Ecto neural progenitor cell (in vitro differentiated cells): ENCODE measurements around the gene EDC3.
A peak's percentile ranks its signal among the peaks of the same experiment; 100 is the strongest.
"Not testable (repeated sequence)": the region's sequence is repeated elsewhere in the genome, so short reads cannot be mapped to it uniquely, and the experiment has no call there.

Experiments
- DNase-seq: peaks from one replicate; pipeline ENCODE4 v3.0.0-alpha.2; 2018; ENCODE audit warnings: low spot score

The EDC3 gene, protein sequence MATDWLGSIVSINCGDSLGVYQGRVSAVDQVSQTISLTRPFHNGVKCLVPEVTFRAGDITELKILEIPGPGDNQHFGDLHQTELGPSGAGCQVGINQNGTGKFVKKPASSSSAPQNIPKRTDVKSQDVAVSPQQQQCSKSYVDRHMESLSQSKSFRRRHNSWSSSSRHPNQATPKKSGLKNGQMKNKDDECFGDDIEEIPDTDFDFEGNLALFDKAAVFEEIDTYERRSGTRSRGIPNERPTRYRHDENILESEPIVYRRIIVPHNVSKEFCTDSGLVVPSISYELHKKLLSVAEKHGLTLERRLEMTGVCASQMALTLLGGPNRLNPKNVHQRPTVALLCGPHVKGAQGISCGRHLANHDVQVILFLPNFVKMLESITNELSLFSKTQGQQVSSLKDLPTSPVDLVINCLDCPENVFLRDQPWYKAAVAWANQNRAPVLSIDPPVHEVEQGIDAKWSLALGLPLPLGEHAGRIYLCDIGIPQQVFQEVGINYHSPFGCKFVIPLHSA

DNA sequence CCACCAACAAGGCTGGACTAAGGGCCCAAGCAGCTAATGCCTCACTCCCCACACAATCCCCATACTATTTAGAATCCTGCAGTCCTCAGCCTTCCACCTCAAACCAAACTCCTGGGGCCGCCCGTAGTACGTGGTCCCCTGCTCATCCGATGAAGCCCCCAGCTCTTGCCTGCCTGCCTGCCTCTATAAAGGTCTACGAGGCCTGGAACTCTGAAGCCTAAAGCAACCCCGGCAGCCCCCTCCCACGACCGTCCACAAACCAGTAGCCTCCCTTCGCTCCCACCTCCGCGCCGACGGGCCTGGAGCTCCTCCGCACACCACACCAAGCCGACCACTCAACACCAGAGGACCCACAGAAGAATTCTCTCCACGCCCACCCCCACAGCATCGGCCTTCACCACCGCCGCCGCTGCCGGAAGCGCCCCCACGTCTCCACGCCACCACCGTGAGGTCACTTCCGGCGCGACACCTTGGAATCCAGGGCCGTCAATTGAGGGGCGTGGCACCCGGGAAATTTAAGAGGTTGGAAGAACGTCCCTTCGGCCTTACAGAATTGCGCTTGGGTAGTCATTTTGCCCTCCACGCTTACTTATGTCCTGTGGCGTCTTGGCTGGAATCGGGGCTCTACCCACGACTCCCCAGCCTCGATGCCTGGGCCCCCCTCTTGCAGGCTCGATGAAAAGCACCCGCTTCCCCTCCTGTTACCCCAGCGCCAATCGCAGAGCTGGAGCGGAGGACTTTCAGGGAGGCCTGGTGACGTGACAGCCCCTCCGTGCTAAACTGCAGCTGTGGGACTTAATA is at the start of gene EDC3:
Gene EDC3, minus strand, starts transcription at position 428 of the 801 bp plus-strand sequence. CDS start 20,900 bp downstream, outside the sequence.
- peak; percentile 92 for DNase-seq

DNA sequence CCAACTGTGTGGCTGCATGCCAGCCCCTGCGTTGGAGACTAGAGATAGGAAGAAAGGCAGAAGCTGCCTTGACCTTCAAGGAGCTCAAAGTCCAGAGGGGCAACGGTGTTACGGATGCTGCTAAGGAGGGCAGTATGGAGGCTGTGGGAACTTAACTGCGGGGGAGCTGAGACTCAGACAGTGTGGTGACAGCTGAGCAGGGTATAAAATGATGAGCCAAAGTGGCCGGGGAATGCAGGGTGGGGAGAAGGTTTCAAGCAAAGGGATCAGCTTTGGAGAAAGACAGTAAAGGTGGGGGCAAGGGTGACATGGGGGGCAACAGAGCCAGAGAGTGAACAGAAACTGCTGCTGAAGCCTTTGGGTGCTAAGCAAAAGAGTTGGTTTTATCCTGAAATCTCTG is 46.6 kb upstream of the EDC3 start:
- DNase-seq, result no peak

DNA sequence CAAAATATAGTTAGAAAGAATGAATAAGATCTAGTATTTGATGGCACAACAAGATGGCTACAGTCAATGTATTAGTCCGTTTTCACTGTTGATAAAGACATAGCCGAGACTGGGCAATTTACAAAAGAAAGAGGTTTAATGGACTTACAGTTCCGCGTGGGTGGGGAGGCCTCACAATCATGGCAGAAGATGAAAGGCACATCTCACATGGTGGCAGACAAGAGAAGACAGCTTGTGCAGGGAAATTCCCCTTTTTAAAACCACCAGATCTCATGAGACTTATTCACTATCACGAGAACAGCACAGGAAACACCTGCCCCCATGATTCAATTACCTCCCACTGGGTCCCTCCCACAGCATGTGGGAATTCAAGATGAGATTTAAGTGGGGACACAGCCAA is 42.4 kb upstream of the EDC3 start:
- DNase-seq, result not testable (repeated sequence)

DNA sequence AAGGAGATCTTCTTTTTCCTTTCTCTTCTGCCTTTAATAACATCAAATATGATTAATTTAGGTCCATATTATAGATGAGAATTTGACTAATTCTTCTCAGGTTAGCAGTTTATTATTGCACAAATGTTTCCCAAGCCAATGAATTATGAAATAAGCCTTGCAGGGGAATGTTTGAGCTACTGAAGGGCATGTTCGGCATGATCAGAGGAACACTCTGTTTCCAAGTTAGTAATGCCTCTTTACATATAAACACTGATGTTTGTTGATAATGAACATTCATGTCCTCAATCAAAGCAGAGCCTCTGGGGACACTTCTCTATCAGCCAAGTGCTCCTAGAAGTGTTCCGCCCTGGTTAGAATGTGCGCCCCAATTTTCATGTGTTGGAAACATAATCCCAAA is 39.5 kb upstream of the EDC3 start:
- DNase-seq, result no peak

DNA sequence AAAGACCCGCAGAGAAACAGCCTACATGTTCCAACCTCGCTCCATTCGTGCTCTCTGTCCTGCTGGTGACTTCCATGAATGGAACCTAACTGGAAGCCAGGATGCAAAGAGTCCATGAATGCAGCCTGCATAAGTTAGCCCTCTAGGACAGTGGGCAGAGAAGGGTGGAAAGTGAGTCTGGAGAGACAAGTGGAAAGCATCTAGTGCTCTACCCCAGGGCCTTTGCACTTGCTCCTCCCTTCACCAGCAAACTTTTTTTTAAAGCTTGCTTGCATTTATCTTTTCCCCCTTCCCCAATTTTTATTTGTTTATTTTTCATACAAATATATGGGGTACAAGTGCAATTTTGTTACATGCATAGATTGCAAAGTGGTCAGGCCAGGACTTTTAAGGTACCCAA is 37.4 kb upstream of the EDC3 start:
- no peak for DNase-seq

DNA sequence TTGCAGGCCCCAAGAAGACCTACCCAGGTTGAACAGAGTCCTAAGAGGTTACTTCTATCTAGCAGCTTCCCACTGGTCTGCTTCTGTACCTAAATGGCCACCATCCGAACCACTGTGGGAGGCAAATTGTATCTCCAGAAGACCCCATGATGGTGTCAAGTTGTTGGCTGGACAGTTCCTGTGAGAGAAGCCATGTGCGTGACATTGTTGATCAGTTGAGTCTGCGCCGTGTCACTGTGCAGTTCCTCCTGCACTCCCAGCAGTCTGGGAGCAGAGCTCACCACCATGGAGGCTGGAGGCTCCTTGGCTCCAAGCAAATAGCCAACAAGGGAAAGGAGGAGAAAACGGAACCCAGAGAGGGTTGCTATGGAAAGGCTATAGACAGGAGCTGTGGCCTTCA is 37.0 kb upstream of the EDC3 start:
- no peak for DNase-seq

DNA sequence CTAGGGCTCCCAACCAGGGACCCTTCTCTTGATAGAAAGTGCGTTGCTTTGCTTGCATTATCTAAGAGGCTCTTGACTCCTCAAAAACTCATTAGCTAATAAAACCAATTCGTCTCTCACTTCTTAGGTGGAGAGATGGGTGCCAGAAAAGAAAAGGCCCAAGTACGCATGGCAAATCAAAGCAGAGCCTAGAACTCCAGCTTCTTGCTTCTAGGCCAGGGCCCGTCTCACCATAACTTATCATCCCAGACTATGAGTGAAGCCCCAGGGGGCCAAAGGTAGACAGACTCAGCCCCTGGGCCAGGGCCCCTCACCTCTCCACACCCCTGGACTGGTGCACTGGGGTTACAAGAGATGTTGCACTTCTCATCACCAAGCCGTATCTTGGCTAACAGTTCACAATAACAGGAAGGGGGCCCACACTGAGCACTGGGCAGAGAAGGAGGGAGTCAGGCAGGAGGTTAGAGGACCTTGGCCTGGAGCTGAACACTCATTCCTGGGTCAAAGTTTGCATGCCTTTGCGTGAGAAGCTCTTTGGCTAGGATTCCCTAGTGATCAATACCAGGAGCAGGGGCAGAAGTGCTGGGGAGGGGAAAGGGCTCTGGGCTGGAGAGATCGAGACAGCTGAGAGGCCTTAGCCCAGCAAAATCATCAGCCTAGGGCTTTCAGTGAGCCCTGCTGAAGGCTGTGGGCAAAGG is 34.9 kb upstream of the EDC3 start:
- no peak for DNase-seq

DNA sequence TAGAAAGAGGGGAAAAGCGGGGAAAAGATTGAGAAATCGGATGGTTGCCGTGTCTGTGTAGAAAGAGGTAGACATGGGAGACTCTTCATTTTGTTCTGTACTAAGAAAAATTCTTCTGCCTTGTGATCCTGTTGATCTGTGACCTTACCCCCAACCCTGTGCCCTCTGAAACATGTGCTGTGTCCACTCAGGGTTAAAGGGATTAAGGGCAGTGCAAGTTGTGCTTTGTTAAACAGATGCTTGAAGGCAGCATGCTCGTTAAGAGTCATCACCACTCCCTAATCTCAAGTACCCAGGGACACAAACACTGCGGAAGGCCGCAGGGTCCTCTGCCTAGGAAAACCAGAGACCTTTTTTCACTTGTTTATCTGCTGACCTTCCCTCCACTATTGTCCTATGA is 33.5 kb upstream of the EDC3 start:
- not testable (repeated sequence) for DNase-seq

DNA sequence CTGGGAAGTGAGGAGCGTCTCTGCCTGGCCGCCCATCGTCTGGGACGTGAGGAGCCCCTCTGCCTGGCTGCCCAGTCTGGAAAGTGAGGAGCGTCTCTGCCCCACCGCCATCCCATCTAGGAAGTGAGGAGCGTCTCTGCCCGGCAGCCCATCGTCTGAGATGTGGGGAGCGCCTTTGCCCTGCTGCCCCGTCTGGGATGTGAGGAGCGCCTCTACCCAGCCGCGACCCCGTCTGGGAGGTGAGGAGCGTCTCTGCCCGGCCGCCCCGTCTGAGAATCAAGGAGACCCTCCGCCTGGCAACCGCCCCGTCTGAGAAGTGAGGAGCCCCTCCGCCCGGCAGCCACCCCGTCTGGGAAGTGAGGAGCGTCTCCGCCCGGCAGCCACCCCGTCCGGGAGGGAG is 32.9 kb upstream of the EDC3 start:
- DNase-seq, result not testable (repeated sequence)

DNA sequence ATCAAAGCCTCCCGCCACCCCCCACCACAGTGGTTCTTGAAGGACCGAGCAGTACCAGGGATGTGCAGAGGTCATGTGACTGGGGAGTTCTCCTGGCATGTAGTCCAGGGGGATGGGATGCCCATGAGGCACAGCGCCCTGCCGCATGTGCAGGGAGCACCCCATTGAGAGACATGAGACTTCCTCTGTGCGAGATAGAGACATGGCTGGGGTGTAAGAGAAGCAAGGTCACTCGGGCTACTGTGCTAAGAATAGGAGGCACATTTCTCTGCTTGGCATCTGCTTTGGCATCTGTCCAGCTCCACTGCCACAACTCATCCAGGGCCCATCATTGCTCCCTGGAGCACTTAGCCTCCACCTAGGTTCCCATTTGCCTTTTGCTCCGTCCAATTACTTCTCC is 31.9 kb upstream of the EDC3 start:
- DNase-seq, result no peak

DNA sequence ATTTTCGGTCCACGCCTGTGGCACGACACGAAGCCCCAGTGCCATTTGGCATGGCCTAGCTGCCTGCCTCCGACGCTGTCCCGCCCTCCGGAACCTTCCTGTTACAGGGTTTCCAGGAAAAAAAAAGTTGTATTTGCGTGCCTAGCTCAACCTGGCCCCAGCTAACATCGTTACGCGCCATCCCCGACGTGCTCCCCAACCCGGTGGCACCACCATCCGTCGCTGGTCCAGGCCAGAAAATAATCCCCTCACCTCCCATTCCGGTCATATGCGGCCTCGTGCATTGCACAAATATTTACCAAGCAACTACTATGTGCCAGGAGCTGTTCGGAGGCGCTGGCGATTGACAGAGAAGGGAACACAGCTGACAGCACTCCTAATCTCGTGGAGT is 30.9 kb upstream of the EDC3 start:
- DNase-seq, result no peak

DNA sequence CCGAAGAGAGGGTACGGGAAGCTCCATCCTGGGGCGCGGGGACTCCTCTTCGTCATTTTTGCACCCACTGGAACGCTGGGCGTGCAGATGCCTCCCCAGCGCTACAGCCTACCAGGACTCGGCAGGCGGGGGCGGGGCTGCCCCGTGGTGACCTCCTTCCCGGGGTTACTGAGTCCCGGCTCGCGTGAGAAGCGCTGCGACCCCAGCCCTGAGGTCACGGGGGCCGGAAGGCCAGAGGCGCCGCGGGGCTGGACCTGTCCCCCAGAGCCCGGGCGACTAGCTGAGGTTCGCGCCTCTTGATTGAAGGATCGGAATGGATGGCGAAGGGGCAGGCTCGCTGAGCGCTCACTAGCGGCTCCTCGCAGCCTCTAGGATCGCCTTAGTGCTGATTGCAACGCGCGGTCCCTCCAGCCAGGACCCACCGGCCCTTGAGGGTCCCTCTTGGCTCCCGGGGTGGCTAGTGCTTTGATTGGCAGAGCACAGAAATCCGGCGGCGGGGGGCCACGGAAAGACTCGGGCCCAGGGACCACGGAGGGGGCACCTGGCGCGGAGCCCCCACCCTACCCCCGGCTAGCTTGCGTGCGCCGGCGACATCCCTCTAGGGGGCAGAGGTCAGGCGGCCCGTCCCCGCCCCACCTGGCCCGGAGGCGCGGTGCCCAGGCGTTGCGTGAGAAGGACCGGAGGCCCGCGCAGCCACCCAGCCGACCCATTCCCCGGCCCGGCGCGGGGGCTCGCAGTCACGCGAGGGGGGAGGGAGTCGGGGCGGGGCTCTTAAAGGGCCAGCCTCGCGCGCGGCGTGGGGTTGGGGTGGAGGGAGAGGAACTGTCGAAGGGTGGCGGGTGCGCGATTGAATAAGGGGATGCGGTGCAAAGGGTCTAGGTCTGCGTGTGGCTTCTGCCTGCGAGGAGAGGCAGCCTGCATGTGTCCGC is 30.3 kb upstream of the EDC3 start:
- peak; percentile 84 for DNase-seq

DNA sequence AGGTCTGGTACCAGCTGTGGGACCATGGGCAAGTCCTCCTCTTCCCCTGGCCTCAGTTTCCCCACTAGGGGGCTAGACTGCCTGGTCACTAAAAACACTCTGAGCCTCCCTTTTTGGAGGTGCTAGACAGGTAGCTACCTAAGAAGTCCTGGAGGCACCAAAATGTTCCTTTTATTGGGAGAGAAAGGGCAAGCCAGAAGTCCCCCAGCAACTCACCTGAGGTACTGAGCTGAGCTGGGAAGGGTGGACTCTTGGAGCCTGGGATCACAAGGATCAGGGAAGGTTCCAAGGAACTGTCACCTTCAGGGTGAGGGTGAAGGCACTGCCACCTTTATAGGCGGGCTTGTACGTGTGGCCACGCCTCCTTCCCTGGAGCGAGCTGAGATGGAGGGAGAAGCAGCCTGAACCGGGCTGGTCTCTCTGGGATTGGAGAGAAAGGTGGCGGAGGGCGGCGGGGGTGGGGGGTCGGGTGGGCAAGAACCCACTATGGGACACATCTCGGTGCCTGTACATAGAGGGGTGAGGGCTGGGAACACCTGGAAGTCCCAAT is 29.5 kb upstream of the EDC3 start, which contains the start of gene CYP1A1:
Gene CYP1A1, minus strand, starts transcription at position 304 of the 550 bp plus-strand sequence. CDS start 2,431 bp downstream, outside the sequence.
- DNase-seq, result no peak

DNA sequence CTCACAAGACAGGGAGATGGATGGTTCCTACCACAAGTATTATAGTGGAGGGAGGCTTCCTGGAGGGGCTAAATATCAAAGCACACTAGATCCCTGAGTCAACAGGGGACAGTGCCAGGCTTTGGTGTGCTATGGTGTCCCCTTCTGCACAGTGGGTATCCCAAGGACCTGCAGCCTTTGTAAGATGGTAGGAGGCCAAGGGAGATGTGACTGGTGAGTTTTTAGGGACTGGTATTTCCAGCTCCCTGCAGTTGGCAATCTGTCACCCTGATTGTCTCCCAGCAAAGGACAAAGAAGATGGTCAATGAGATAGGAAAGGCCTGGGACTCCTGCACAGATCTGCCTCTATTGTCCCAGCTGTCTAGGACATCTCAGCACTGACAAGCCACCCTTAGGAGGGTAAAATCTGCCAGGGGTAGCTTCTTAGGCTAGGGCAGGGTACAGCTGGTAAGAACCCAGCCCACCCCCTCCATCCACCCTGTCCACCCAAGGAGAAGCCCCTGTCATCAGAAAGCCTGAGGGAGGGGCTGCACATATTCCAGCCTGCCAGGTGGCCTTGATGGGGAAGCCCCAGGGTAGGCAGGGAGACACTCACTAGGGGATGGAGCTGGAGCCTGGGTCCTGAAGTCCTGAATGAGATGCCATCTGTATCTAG is 28.9 kb upstream of the EDC3 start:
- no peak for DNase-seq

DNA sequence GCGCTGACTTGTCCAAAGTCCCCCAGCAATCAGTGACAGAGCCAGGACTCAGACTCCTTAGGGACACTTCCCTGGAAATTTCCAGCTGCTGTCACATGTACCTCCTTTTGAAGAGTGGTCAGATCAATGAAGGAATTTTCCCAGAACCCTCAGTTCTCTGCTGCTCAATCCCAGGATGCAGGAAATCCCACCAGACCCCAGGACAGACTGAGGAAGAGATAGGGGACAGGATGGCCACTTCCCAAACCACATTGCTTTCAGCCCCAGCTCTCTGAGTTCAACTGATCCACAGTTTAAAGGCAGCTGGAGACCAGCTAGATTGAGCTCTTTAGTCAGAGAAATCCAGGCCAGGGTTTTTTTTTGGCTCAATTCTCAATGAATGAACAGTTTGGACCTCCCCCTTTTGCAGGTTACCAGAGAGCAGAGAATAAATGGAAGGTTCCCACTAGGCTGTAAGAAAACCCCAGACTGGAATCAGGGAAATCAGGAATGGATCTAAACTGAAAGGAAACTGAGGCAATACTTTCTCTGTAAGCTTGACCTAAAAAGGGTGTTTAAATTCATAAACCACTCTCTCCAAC is 28.0 kb upstream of the EDC3 start:
- DNase-seq, result no peak

DNA sequence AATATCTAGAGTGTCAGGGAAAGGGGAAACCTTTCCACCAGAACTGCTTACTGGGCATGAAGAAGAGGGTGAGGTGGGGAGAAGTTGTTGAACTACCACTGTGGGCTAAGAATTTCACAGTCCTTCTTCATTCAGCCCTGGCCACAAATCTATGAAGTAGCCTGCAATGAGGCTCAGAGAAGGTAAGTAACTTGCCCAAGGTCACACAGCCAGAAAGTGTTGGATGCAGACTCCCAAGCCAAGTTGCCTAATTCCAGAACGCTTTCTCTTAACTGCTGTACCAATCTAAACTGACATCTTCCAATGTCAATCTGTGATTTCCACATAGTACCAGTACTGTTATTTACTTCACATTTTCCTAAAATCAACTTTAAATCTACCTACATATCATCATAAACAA is 27.4 kb upstream of the EDC3 start:
- no peak for DNase-seq

DNA sequence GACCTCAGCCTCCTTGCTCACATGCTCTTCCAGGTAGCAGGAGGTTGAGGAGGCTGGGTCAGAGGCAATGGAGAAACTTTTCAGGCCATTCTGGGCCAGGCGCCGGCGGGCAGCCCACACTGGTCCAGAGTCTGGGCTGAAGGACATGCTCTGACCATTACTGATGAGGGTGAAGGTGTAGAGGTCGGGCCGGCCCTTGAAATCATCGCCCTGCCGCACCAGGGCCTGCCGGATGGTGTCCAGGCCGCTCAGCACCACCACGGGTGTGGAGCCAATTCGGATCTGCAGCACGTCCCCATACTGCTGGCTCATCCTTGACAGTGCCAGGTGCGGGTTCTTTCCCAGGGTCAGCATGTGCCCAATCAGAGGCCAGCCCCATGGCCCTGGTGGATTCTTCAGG is 26.8 kb upstream of the EDC3 start:
- no peak for DNase-seq

DNA sequence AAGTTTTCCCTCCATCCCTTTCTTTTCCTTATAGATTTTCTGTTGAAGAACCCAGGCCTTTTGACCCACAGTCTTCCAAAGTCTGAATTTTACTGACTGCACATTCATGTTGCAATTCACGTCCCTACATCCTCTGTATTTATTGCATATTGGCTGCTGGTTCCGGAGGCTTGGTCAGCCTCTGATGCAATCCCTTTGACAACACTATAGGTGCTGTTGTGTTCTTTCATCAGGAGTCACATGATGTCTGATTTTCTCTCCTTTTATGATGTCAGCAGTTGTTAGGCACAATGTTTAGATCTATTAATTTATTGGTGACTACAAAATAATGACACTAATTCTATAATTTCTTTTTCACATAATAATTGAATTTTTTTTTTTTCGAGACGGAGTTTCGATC is 20.8 kb upstream of the EDC3 start:
- no peak for DNase-seq

DNA sequence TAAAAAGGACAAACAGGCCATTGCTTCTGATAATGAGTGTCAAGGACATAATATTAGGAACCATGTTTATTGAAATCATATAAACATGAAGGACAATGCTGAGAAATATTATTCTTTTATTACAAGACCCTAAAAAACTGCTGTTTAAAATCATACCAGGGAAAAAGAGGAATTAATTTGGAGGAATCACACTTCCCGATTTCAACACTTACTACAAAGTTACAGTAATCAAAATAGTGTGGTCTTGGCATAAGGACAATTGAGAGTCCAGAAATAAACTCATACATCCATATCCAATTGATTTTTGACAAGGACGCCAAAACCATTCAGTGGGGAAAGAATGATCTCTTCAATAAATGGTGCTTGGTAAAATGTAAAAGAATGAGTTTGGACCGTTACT is 16.5 kb upstream of the EDC3 start:
- DNase-seq, result no peak
